Spleen (tissue), 7 donors: ENCODE data around the gene CALR3.

Experiments
- CTCF ChIP-seq, 11 experiments: fragments of 200-600 bp in 7 of 11; fragments of 450-650 bp in 4 of 11; sonication (generic) in 4 of 11; IDR thresholded peaks in 8 of 11; conservative IDR thresholded peaks in 3 of 11; 1 replicate in 7 of 11; 2 replicates in 4 of 11; pipeline versions ENCODE4 v1.4.0 to v1.8.0; 2016 to 2021; ENCODE audit warnings: antibody characterized with exemption in 11 of 11, inconsistent platforms in 4 of 11, mild to moderate bottlenecking in 1 of 11
- POLR2AphosphoS5 ChIP-seq, 3 donors: sonication (generic); formaldehyde crosslinking; IDR thresholded peaks; one replicate each; pipeline ENCODE4 v1.5.1; 2017; ENCODE audit warnings: antibody characterized with exemption in 3 of 3
- donor health status: DM: no; HTN: no; CAD: no; lungs with moderate emphysema.
- donor health status: DM: no; HTN: no; CAD: no.
- donor health status: DM: no; HTN: no; CAD: no.

- no peak for TF ChIP-seq CTCF (IDR thresholded peaks at IDR 0.05 in 8 of 11, conservative IDR thresholded peaks at IDR 0.05 in 3 of 11)
- no peak for TF ChIP-seq POLR2AphosphoS5 (IDR thresholded peaks at IDR 0.05)
These were observed 37.3 kb downstream of the CALR3 start for GRCh38 chr19:16458391-16459341.
